HL-60/S4 (cell line): ENCODE data around the gene PLXNA2.

Experiments
- in situ Hi-C: fragments of 300-500 bp; cut with MboI; formaldehyde crosslinking; loops from 2 replicates; pipeline ENCODE4 v1.14.3; 2022; ENCODE audit warnings: low sequenced_read_pairs

Gene PLXNA2

GRCh38 chr1:208207388-208208131, 36.6 kb downstream of the PLXNA2 start:
- in situ Hi-C loops, result no loop called here

DNA sequence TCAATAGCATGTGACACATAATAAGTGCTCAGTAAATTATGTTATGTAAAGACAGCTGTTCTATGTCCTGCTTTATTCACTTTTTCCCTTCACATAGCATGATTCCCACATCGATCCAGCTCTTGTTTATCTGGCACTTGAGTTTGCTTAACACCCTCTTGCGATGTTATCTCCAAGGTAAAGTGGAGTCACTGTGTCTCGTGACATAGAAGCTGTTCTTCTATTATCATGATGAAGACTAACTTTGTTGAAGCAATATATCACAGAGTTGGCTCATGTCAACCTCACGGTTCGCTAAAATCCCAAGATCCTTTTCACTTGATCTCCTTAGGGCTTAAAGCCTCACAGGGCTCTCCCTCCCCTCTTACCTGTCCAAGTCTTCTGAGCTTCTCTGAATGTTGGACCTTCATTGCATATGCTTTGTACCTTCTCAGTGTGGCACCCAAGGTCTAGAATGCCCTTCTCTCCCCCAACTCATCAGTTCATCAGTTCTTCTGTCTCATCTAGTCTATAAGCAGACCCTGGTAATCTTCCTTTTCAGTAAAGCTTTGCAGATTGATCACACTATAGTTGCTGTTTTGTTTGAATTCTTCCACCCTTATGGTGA, 38.0 kb downstream of the PLXNA2 start:
- in situ Hi-C loops, result no loop called here

DNA sequence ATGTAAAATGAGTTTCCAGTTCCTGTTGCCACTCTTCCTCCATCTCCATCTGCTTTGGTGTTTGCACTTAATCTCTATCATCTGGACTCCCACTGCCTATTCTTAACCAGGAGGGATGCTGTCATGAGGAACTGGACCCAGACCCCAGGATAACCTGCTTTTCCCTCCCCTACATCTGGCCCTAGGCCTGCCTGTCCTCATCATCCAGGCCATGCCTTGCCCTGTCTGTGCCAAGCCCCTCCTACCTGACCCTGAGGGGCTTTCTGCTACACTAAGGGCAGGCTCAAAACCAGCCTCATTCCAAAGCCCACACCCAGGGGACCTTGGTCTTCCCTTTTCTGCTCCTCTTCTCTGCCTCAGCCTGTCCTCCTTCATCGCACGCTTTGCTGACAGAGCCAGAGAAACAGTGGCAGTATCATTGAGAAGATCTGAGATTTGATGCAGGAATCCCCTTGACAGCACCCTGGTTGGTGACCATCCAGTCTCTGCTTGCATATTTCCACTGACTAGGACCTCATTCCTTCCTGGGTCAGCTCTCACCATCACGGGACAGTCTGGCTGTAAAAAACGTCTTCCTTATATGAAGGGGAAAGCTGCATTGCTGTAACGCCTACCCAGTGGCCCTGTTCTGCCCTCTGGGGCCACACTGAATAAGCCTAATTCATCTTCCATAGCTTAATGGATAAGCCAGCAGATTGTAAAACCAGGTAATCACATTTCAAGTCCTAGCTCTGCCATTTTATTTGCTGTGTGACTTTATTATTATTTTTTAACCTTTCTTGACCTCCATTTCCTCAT, 38.8 kb downstream of the PLXNA2 start:
- in situ Hi-C loops, result no loop called here

DNA sequence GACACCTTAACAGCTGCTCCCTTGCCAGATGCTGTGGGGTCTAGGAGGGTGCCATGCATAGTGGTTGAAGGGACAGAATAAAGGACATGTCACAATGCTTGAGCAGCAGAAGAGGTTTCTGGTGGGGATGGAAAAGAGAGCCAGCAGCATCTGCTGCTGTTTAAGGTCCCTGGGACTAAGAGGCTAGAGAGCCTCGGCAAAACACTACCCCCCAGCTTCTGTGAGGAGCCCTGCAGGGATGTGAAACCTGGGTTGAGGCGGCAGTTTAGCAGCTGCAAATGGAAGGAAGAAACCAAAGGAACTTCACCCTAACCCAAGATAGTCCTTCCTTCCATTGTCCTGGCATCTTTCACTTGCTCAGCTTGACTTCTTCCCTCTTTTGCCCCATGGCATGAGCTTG, 39.4 kb downstream of the PLXNA2 start:
- in situ Hi-C loops, result no loop called here

DNA sequence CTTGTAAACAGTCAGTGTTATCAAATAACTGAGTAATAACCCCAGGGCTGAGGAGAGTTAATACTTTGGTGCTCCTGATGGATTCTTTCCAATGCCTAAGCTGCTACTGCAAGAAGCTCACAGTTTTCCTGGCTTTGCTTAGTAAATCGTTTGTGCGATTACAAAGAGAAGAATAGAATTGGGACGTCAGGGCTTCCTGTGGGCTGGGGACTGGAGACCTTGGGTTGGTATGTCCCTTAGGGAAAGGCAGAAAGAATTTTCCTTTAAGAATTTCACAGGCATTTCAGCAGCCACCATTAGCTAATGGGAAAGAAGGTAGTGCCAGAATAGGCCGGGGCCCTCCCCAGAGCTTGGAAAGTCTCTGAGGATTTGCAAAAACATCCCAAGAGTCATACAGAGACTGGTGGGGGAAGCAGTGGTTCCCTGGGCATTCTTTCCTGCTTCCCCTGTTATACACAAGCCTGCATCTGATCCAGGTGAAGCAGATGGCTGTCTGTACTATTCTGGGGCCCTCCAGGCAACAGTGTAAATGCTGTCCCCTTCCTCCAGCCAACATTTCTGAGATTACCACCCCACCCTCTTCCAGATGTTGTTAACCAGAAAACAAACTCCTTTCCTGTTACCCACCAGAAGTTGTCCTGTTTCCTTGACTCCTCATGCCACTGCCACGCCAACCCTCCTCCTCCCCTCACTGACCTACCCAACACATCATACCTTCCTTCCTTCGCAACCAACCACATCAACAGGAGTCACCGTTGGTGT, 40.2 kb downstream of the PLXNA2 start:
- in situ Hi-C loops, result no loop called here

- in situ Hi-C loops, result no loop called here
Observed at GRCh38 chr1:208203127-208203847, 40.9 kb downstream of the PLXNA2 start.

DNA sequence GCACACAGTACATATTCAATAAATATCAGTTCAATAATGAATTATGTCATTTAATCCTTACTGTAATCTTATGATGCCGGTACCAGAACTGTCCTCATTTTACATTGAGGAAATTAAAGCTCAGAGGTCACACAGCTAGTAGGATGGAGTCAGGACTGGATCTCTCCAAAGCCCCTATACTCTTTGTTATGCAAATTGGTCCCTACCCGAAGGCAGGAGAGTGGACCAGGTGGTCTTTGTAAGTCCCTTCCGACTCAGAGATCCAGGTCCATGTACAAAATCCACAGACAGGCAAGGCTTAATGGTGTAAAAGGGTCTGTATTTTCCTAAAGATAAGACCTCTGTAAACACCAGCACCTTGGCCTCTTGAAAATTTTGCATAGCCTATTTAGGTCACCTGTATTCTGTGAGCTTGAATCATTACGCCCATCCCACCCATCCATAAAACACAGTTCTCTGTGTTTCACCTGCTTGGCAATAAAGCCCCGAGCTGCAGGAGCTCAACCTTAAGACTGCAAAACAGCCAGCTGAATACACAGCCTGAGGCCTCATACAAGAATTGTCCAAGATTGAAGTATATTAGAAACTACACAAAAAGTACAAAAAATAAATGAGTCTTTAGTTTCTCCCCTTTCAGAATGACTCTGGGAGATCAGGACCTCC, 41.7 kb downstream of the PLXNA2 start:
- in situ Hi-C loops, result no loop called here

DNA sequence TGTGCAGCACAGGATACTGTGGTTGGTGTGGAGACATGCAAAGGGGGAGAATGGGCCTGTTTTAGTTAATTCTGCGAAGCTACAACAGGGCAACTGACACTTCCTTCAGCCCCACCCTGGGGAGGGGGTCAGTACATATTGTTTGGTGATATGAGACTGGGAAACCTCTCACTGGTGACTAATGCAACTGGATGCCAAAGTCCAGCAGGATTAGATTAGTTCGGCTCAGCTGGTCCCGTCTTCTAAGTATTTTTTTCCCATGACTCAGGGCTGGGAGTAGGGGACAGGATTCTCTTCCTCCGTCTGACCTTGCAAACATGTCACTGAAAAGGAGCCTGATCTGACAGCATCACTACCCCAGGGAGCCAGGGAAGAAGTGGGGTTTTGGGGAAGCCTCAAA, 43.0 kb downstream of the PLXNA2 start:
- in situ Hi-C loops, result no loop called here

DNA sequence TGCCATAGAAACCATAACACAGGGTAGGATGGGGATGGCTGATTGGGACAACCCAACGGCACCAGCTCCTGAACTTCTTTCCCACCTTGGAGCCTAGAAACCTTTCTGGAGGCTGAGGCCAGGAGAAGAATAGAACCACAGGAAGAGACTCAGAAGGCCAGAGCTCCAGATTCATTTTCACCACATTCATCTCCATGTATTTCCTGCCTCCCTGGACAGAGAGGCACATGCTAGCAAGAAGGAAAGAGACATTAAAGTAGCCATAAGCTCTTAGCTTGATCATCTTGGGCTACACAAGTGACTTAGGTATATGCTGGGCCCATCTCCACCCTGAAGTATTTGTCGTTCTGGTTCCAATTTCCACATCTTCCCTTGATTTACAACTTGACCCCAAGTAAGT, 44.1 kb downstream of the PLXNA2 start:
- in situ Hi-C loops, result no loop called here

- in situ Hi-C loops, result no loop called here
Observed at GRCh38 chr1:208198236-208198635, 45.9 kb downstream of the PLXNA2 start.

- in situ Hi-C loops, result no loop called here
Observed at GRCh38 chr1:208194944-208195343, 49.2 kb downstream of the PLXNA2 start.

DNA sequence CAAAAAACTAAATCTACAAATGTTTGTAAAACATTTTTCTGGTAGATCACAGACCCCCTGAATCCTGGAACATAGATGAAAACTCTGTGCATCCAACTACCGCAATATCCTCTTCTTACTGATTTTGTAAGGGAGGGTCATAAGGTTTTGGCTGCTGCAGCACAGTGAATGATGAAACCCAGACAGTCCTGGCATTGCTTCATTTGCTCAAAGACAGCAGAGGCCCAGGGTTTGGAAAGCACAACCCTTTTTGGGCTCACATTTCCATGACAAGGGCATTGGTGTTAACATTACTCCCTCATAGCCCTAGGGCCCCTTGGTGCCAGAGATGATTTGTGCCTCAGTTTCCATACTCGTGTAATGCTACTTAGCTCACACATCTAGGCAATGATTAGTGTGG, 51.2 kb downstream of the PLXNA2 start:
- in situ Hi-C loops, result no loop called here

DNA sequence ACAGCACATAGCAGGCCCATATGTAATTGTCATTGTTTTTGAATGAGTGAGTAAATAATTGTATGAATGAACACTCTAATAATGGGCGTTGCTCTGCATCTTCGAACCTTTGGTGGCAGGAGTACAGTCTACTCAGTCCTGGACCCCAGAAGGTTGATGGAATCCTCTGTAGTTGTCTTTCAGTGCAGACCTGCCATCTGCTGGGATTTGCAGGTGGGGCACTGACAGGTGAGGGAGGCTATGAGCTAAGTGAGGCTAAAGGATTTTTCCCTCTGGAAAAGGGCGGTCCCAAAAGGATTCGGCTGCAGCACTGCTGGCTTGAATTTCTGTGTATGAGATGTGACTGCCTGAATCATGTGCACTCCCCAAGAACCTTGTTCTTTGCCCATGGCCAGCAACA, 53.4 kb downstream of the PLXNA2 start:
- in situ Hi-C loops, result no loop called here

DNA sequence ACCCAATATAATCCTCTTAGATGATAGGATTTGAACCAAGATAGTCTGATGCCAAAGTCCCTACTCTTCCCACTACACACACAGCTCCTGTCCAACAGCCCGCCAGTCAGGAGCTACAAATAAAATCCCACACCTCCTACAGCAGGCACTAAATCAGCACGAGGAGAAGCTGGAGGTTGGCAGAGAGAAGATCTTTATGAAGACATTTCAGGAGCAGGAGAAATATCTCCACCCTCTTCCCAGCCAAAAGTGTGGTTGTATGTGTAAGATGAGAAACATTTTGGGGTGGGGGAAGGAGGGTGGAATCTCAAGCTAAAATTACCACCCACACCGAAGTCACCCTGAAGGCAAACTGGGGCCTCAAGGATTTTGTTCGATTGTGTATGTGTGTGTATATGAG, 54.5 kb downstream of the PLXNA2 start:
- in situ Hi-C loops, result no loop called here

GRCh38 chr1:208189183-208189582, 55.0 kb downstream of the PLXNA2 start:
- in situ Hi-C loops, result no loop called here

GRCh38 chr1:208188607-208189006, 55.6 kb downstream of the PLXNA2 start:
- in situ Hi-C loops, result no loop called here

DNA sequence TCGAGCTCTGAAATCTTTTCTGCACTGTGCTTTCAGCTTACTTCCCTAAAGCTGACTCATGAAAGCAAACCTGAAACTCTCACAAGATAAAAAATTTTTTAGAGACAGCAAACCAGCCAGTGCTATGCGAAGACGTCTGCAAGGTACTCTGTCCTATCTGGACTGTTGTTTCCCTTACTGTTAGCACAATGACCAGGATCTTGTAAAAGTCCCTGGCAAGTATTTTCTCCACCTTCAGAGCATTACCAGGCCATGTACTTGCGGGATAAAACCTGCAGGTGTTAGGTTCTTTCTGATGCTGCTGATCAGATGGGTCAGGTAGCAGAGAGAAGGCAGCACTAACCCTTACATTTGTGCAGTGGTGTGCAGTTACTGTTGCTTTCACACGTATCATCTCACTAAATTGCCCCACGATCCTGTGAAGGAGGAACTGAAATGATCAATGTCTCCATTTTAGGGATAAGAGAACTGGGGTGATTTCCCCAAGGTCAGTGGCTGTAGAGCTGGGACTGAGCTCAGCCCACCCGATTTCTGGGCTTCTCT, 56.6 kb downstream of the PLXNA2 start:
- in situ Hi-C loops, result no loop called here

- in situ Hi-C loops, result no loop called here
Observed at GRCh38 chr1:208185801-208186231, 58.4 kb downstream of the PLXNA2 start.

- in situ Hi-C loops, result no loop called here
Observed at GRCh38 chr1:208184966-208185654, 59.1 kb downstream of the PLXNA2 start.
